ENCODE results near the gene FRS2. TPM values are rescaled to one million over a fixed set of nuclear protein-coding genes. Genes with fewer than 3 reads are reported as not detected.

Gene FRS2
- total RNA-seq, 1 experiment from 2014 or later, result 23.3 TPM

GRCh38 chr12:69464428-69464827, 5.8 kb upstream of the FRS2 start:
- ChIA-PET CTCF (interaction anchor here (0.6 kb wide), 1 partner anchor 91 kb away, joined by 3 read pairs; no protein-coding TSS in a partner anchor), POLR2A (ENCODE audit: unreplicated experiment) (interaction anchor here (0.7 kb wide), 2 partner anchors 63 to 123 kb away, joined by 3 to 6 read pairs; no protein-coding TSS in a partner anchor)
- H3K9me3 ChIP-seq (ENCODE audit: insufficient read depth, low read depth), result no peaks in the 10 kb centered on the region
- H2AFZ ChIP-seq, result no peak overlapping the region
- no peaks in the 10 kb centered on the region for H3K9me2 ChIP-seq (ENCODE audit: insufficient read depth)
- intact Hi-C loops (cut with micrococcal nuclease; ENCODE audit: unreplicated experiment), result no loop called here
- no TSS peak for BruUV-seq (replicated peaks)
- H3K27ac ChIP-seq, result no peak overlapping the region
- no peaks in the 10 kb centered on the region for H3K4me1 ChIP-seq (replicated peaks; ENCODE audit: insufficient read depth)
- no peaks in the 10 kb centered on the region for H3K36me3 ChIP-seq (ENCODE audit: low read depth)
- no peaks in the 10 kb centered on the region; the same call in 1 of the 2 replicates for H3F3A ChIP-seq (ENCODE audit: insufficient read depth, low read depth)
- no peak for DNase-seq
- no peak overlapping the region for H3K4me3 ChIP-seq
- no peaks in the 10 kb centered on the region for H4K20me1 ChIP-seq (ENCODE audit: insufficient read depth)
- H3K4me2 ChIP-seq, result no peak overlapping the region
- no peaks in the 10 kb centered on the region for H3K27me3 ChIP-seq (ENCODE audit: insufficient read depth, low read depth)
- H3K79me2 ChIP-seq (ENCODE audit: low read depth), result no peaks in the 10 kb centered on the region
- TF ChIP-seq CTCF (conservative IDR thresholded peaks at IDR 0.05), result no peak

DNA sequence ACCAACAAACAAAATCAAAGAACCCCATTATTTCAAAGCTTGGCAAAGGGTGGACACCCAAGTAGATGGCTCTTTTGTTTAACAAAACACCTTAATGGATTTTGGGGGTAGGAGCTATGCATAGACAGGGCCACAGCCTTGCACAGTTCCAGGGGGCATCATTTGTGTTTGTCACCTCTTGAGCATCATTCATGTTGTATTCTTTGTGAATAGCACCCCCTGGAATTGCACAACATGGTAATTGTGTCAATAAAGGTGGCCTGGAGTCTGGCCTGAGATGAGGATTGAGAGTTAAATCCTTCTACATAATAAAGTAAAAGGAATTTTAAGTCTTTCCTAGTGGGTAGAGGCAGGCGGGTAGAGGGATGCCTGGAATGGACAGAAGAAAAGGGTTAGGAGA, 3.3 kb upstream of the FRS2 start:
- Histone ChIP-seq H3K4me2 (no peak overlapping the region), H4K20me1 (ENCODE audit: insufficient read depth) (peaks cover 9% of the 10 kb centered on the region), H3K4me1 (replicated peaks; ENCODE audit: insufficient read depth) (peaks cover 6% of the 10 kb centered on the region), H2AFZ (no peak overlapping the region), H3K4me3 (no peak overlapping the region), H3K36me3 (ENCODE audit: low read depth) (no peaks in the 10 kb centered on the region), H3K27ac (no peak overlapping the region), H3K79me2 (ENCODE audit: low read depth) (peaks cover 17% of the 10 kb centered on the region), H3K9me2 (ENCODE audit: insufficient read depth) (no peaks in the 10 kb centered on the region), H3K9me3 (ENCODE audit: insufficient read depth, low read depth) (no peaks in the 10 kb centered on the region), H3K27me3 (ENCODE audit: insufficient read depth, low read depth) (no peaks in the 10 kb centered on the region), H3F3A (ENCODE audit: insufficient read depth, low read depth) (no peaks in the 10 kb centered on the region; the same call in 1 of the 2 replicates)
- BruUV-seq (replicated peaks), result no TSS peak
- ChIA-PET POLR2A (ENCODE audit: unreplicated experiment) (no interaction called here), CTCF (no interaction called here)
- TF ChIP-seq CTCF (conservative IDR thresholded peaks at IDR 0.05), result no peak
- no peak for TF ChIP-seq EZH2 (IDR thresholded peaks at IDR 0.05; ENCODE audit: low read depth)
- intact Hi-C loops (cut with micrococcal nuclease; ENCODE audit: unreplicated experiment), result no loop called here
- DNase-seq, result no peak

DNA sequence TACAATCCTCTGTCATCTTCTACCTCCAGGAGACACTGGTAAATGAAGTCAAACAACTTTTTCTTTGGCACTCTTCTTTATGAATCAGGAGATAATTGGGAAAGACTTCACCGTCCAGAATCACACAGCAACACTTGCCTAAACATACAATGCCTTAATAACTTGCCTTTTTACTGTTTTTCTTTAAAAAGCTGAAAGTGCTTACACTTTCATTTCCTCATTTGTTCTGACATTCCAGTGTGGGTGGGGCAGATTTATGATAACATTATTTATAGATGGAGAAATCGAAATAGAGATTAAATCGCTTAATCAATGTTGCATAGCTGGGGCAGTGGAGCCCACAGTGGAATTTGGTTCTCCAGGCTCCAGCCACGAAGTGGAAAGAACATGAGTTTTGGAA, 2.8 kb upstream of the FRS2 start:
- H3K4me1 ChIP-seq (replicated peaks; ENCODE audit: insufficient read depth), result peaks cover 11% of the 10 kb centered on the region
- H2AFZ ChIP-seq, result no peak overlapping the region
- POLR2A ChIA-PET (ENCODE audit: unreplicated experiment), result no interaction called here
- peaks cover 22% of the 10 kb centered on the region for H3K79me2 ChIP-seq (ENCODE audit: low read depth)
- no TSS peak for BruUV-seq (replicated peaks)
- no peaks in the 10 kb centered on the region for H3K27me3 ChIP-seq (ENCODE audit: insufficient read depth, low read depth)
- H3K9me2 ChIP-seq (ENCODE audit: insufficient read depth), result no peaks in the 10 kb centered on the region
- CTCF ChIA-PET, result no interaction called here
- TF ChIP-seq CTCF (conservative IDR thresholded peaks at IDR 0.05) (no peak), EZH2 (IDR thresholded peaks at IDR 0.05; ENCODE audit: low read depth) (no peak)
- no peak overlapping the region for H3K4me3 ChIP-seq
- H3K36me3 ChIP-seq (ENCODE audit: low read depth), result no peaks in the 10 kb centered on the region
- no peak overlapping the region for H3K4me2 ChIP-seq
- no peak overlapping the region for H3K27ac ChIP-seq
- H3K9me3 ChIP-seq (ENCODE audit: insufficient read depth, low read depth), result no peaks in the 10 kb centered on the region
- no peaks in the 10 kb centered on the region; the same call in 1 of the 2 replicates for H3F3A ChIP-seq (ENCODE audit: insufficient read depth, low read depth)
- DNase-seq, result no peak
- intact Hi-C loops (cut with micrococcal nuclease; ENCODE audit: unreplicated experiment), result no loop called here
- H4K20me1 ChIP-seq (ENCODE audit: insufficient read depth), result peaks cover 14% of the 10 kb centered on the region

Measured in PC-9 (cell line).